HG02571 (cell line): ENCODE results near the gene DCST2.

ENCODE experiments used
- ATAC-seq: cut with Tn5 transposase; IDR thresholded peaks from one replicate; pipeline ENCODE4 v1.9.1; 2021; ENCODE audit warnings: mild to moderate bottlenecking, moderate library complexity; ENCODE audit not compliant: unreplicated experiment

The DCST2 gene

DNA sequence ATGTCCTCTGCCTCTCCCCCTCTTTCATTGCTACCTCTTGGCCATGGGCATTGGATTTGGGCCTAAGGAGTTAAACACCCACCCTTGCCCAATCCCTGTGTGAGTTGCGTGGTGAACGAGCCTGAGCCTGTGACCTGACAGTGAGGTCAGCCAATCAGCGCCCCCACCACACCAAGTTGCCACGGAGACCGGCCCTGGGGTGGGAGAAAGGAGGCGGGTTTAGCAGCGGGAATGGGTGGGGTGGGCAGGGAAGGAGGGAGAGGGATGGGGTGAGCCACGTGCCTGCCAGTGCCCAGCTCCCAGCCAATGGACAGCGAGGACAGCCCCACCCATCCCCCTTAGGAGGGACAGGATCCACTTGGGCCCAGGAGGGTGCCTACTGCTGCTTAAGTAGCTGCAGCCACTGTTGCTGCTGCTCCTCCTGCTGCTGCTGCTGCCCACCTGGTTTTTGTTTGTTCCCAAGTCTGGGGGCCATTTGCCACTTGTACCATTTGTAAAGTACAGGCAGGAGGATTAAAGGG is 21.5 kb downstream of the DCST2 start:
- ATAC-seq, result no peak

DNA sequence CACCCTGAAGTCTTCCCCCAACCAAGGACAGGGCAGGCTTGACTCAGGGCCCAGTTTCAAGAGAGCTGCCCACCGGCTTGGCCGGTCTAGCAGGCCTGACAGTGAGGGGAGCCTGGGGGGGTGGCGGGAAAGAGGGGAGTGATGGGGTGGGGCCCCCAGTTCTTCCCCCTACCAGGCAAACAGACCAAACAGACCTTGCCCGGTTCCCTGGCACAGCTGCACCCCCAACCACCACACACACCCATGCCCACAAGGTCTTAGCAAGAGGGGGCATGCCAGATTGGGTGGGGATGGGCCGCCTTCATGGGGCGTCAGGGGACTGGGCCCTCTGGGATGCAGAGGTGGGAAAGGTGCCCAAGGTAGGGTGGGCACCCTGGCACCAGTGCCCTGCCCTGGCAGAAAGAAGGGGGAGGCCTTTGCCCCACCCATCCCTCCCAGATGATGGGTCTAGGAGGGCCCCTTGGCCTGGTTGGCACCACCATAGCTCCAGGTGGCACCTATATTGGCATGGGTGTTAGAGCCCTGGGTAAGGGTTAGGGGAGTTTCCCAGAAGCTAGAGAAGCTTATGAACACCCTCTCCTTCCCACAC is 22.1 kb downstream of the DCST2 start:
- no peak for ATAC-seq

DNA sequence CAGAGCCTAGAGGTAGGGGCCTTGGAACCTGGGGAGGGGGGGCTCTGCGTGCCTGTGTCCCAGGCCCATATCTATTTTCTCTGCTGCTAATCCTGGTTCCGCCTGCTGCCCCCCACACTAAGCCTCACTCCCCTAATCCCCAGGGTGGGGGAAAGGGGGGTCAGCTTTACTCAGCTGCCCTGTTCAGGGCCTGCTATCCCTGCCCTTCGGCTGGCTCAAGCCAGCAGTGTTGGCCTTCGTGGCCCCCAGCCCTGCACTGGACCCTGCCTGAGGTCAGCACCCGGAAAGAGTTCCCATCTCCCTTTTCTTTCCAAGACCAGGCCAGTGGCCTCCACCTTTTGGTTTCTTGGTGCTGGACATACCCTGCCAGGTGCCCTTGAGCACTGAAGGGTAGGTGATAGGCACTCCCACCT is 22.6 kb downstream of the DCST2 start:
- ATAC-seq, result no peak

DNA sequence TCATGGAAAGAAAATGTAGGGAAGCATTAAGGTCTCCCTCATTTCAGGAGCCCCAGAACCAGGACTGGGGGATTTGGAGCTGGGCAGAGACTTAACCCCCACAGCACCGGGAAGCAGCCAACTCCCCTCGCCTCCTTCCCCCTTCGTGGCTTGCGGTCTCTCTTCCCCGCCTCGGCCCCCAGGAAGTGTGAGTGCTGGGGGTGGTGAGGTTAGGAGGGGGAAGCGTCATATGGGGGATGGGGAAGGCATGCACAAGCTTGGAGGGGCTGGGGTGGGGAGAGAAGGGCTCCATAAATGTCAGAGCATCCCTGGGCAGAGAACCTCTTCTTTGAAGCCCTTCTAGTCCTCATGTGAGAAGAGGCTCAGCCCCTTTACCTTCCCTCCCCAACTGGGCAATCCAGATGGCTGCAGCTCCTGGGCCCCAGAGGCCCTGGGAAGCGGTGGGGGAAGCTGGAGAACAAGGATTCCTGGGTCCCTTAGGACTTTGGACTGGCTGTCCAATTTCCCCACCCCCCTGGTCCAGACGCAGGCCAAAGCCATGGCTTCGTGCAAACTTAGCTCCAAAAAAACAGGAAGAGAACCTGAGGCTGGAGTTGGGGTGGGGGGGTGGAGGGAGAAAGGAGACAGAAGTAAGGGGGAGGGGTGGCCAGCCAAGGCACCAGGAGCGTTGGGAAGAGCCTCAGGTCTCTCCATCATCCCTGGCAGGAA is 23.2 kb downstream of the DCST2 start:
- no peak for ATAC-seq

DNA sequence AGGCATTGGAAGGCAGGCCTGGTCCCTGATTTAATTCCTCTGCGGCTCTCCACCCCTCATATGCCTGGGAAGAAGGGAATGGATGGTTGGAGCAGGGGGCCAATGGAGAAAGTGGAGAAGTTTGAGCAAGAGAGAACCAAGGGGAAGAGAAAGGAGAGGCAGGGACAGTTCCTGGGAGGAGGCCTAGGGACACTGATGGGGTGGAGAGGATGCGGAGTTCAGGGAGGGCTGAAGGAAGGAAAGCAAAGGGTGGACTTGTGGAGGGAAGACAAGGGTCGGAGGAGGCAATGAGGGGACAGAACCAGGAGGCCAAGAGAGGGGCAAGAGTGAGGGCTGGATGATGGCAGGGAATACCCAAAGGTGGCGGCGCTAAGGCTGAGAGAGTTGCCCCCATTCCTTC is 23.8 kb downstream of the DCST2 start:
- no peak for ATAC-seq

DNA sequence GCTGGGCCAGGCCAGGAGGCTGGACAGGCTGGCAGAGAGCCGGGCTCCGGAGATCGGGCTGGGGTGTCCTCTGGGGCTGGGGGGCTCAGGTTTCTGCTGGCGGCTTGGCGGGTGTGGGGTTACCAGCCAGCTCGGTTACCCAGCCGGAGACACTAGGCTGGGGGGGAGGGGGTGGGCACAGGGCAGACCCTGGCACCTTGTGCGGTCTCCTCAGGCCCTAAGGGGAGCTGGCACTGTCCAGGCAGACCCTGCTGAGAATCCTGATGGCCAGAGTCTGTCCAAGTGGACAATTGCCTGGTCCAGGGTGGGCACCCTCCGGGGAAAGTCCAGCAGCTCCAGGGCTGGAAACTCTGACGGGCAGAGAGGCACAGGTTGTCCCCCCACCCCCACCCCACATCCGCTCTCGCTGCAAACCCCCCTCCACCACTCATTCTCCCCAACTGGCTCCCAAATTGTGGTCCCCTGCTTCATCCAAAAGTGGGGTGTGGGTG is 24.3 kb downstream of the DCST2 start:
- no peak for ATAC-seq

DNA sequence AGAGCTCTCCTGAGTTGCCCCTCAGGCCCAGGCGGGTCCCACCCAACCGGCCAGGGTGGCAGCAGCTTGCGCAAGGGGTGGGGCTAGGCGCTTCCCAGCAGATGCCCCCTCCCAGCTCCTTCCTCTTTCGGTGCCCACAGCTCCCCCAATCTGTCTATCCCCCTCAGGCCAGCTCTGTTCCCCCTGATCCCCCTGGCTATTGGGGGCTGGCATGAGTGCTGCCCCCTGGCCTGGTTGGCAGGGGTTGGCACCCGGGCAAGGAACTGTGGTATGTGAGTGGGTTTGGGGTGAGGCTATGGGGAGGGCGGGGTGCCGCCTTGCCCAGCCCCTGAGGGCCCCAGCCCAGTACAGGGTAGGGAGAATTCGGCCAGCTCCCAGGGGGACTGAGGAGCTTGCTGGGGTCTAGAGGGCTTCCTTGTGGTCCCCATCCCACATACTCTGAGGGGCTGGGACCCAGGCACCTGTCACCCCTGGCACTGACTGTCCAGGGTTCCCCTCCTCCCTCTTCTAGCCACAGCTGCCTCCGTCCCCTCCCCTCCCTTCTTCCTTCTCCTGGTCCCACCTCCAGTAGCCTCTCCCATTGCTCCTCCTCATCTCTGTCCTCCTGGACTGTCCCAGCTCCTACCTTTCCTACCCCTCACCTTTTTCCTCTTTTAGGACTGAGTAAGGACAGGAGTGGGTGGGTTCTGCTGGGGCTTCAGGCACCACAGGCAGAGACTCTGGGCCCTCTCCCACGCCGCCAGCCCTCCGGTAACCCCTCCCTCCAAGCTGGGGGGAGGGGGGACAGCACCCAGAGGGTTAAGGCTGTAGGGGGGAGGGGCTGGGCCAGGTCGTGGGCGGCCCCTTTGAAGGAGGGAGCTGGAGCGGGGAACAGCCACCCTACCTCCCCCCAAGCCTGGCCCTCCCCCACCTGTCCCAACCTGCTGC is 25.3 kb downstream of the DCST2 start:
- no peak for ATAC-seq

DNA sequence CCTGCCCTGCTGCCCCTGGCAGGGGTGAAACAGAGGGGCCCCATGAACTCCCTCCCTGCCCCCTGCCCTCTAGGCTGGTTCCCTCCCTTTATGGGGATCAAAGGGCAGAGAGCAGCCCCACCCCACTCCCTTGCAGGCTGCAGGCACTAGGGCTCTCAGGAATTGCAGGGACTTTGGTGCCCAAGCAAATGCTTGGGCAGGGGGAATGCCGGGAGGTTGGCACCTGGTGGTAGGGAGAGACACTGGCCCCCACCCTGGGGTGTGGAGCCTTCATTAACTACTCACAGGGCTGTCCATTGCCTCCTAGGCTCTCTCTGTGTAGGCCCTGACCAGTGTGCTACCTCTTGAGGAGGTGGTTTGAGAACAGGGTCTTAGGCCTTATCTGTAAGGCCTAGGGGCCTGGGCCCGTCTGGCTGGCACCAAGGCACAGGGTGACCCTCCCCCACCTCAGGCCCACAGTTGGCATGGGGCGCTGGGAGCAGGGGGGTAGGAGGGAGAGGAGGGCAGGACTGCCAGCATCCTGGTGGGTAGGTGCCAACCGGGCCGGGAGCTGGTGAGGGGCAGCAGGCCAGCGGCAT is 26.2 kb downstream of the DCST2 start:
- no peak for ATAC-seq

DNA sequence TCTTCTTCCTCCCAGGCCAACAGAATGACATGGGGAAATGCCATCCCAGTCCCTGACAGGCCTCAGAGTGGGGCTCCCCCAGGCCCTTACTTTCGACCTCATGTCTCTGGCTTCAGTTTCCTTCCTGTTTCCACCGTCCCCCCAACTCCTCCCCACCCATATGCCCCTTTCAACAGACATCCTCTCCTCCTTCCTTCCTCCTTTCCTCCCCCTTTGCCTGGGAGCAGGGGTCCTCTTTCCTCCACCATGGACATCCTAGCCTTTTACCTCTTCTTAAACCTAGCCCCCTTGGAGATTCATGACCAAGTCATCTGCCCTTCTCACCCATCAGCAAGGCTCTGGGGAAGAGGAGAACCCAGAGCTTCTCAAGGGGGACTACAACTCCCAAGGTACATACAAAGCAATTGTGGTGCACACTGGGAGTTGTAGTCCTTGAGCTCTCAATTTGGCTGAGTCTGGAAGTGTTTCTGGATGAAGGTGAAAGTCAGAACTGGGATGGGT is 26.9 kb downstream of the DCST2 start:
- no peak for ATAC-seq

DNA sequence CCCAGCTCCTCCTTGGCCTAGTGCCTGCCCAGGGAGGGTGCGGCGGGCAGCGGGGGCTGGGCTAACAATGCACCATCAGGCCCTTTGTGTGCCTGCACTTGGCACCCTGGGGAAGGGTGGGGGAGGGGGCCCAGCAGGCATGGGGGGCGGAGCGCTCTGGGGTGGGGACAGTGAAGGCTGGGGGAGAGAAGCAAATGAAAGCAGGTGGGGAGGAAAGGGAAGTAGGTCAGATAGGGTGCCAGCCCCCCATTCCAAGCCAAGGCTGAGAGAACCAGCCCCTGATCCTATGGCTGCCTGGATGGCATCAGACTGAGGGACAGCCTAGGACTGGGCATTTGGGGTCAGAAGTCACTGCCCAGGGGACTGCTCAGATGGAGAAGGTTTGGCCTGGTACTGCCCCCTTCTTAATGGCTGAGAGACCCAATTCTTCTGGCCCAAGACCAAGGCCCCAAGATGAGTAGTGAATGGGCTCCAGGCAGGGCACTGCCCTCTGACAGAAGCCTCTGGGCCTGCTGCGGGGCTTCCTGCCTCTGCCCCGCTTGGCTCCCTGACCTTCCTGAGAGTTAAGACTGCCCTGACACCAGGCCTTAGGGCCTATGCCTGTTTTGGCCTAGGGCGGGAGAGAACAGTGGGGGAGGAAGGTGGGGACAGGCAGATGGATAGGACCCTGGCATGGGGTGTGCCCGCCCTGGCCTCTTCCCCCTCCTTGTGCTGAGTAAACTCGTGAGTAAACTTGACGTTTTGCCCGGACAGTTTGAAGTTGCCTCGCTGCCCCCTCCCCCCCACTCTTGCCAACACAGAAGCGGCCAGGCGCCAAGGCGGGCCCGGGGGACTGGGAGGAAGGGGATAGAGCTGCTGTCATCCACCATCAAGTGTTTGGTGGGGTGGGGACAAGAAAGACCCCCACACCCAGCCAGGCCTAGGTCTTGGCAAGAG is 28.2 kb downstream of the DCST2 start:
- ATAC-seq, result no peak

DNA sequence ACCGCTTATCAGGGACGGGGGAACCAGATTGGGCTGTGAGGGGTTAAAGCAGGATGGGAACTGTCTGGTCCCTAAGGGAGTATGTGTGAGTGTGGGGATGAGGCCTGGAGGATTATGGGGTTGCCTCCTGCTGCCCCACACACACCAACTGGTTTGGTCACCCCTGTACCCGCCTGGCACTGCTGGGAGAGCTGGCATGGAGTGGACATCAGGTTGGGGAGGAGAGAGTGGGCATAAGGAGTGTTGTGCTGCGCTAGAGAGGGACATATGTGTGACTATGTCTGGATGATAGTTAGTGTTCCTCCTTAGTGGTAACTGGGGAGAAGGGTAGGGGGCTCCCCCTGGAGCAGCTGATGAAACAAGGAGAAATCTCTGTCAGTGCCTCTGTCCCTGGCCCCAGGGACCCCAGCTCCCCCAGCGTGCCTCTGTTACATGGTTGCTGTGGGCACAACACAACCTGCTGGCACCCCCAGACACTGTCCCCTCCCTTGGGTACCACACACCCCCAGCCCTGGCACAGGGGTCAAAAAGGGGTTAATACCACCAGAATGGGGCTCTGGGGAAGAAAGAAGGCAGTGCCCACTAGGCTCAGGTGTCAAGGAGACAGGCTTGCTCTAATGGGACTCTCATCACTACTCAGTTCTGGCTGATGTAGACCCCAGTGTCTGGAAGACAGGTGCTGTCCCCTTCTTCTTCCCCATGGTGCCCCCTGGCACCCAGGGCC is 29.1 kb downstream of the DCST2 start:
- ATAC-seq, result no peak

DNA sequence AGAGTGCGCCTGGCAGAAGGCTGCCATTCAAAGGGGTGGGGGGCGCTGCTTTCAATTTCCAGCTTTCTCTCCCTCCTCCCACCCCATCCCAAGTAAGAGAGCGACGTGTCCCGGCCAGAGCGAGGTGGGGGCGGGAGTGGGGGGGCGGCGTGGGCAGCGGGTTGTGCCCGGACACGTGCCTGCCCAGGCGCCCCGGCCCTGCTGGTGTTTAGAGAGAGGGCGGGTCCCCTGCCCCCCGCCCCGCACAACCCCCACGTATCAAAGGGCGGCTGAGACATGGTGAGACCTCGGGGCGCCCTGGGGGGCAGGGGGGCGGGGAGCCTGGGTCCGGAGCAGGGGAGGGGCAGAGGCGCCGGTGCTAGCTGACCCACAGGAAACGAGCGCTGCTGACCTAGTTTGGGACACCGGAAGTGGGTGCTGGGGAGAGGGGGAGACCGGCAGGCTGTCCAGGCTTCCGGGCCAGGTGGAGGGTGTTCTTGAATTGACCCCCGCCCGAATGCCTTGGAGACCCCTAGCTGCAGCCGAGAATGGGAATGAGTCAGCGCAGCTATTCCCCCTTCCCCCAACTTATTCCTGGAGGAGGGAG is 29.7 kb downstream of the DCST2 start:
- no peak for ATAC-seq

DNA sequence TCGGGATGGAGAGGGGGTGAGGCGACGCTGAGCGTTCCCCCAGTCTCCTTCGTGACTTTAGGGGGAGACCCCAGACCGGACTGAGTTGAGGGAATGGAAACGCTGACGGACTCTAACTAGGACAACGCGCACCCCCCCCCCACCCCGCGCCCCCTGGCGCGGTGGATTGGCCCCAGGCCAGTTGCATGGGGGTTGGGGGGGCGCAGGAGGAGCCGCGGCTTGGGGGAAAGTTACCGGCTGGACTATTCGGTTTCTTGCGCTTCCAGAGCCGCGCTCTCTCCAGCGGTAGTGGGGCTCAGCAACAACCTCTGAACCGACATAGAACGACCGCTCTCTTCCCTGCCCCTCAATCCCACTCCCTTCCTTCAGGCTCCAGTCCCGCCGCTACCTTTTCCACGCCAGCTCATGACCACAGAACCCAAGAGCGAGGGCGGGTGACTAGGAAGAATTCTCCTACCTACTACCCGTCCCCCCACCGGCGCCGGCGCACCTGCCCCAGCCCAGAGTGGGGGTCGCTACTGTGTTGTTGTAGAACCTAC is 30.3 kb downstream of the DCST2 start:
- no peak for ATAC-seq

DNA sequence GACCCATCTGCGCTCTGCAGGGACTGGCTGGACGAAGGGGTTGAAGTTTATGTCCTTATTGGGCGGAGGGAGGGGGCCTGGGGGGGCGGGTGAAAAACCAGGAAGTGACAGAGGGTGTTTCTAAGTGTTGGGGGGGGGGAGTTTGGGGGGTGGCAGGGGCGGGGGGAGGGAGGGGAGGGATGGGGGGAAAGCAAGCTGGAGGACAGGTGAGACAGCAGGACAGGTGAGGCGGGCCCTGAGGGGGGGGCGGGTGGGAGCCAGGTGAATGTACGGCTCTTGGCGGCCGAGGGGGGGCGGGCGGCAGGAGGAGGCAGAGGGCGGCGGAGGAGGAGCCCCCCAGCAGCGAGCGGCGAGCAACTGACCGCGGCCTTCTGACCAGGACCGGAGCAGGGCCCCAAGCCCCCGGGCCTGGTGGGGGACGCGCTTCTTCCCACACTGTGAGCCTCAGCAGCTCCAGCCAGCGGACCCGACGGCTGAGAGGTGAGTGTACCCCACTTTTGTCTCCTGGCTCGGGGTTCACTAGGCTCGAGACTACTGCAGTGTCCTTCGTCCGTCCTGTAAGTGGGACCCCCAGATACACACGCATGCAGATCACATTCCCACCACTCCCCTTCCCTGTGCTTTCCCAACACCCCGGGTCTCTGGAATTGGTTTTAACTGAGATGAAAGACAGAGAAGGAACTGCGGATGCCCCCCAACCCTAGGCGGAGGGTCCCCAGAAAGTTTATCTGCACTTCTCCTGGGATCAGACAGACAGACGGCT is 30.9 kb downstream of the DCST2 start, which contains the start of gene ZBTB7B:
Gene ZBTB7B, plus strand, starts transcription at position 339 of the 763 bp plus-strand sequence. CDS start 11,859 bp downstream, outside the sequence.
- peak; percentile 4 for ATAC-seq

DNA sequence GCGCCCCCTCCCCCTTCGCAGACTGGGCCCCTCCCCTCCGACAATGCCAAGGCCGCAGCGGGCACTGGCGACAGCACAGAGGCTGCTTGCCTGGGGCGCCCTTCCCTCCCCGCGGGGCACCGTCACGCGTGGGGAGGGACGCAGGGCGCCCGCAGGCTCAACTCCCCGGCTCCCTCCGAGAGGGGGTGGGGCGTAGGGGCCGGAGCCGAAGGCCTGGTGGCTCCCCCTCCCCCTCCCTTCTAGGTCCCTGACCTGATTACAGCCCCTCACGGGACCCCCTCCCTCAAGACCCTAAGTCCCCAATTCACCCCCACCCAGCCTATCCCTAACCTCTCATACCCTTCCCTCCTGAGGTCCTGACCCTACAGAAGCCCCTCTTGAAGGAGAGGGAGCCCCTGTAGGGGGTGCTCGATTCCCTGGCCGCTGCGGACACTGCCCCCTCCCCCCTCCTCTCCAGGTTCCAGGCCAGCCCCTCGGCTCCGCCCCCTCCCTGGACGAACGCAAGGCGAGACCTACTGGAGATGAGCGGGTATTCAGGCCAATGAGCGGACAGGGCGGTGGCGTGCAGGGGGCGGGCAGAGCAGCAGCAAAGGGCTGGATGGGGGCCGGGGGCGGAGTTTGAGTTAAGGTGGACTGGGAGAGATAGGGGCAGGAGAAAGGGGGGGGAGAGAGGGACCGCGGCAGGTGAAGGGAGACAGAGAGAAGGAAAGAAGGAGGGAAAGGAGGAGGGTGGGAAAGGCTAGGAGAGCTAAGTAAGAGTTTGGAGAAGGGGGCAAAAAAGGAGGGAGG is 31.7 kb downstream of the DCST2 start:
- peak; percentile 45 for ATAC-seq

DNA sequence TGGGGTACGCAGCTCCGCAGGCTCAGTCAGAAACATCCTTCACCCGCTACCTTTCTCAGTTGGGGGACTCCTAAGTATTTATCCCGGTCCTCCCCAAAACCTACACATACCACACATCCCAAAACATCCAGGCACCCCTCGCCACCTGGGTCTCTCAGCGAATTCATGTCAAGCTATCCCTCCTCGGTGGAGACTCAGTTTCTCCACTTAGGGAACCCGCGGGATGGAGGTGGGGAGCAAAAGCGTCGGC is 32.2 kb downstream of the DCST2 start:
- ATAC-seq, result no peak
